ENCODE results near the gene TVP23A.
"Not testable (repeated sequence)": the region's sequence is repeated elsewhere in the genome, so short reads cannot be mapped to it uniquely, and the experiment has no call there.

The TVP23A gene

DNA sequence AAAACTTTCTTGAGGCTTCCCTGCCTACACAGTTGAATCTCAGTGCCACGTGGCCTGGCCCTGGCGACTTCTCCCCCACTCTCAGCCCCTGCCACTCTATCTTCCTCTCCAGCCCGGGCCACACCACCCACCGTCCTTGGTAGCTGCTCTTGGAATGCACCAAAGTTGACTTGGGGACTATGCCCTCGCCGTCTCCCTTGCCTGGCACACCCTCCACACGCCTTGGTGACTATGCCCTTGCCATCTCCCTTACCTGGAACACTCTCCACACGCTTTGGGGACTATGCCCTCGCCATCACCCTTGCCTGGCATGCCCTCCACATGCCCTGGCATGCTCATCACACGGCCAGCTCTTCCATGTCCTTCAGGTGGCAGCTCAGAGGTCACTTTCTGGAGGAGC, 15.5 kb upstream of the TVP23A start:
- no peak for DNase-seq (ENCODE audit: low read depth)
- TF ChIP-seq POLR2A (IDR thresholded peaks at IDR 0.05; ENCODE audit: extremely low read depth, insufficient read length) (no peak), MYC (IDR thresholded peaks at IDR 0.05; ENCODE audit: low read depth, low read length) (no peak)
- TF ChIP-seq, protein P1, sequence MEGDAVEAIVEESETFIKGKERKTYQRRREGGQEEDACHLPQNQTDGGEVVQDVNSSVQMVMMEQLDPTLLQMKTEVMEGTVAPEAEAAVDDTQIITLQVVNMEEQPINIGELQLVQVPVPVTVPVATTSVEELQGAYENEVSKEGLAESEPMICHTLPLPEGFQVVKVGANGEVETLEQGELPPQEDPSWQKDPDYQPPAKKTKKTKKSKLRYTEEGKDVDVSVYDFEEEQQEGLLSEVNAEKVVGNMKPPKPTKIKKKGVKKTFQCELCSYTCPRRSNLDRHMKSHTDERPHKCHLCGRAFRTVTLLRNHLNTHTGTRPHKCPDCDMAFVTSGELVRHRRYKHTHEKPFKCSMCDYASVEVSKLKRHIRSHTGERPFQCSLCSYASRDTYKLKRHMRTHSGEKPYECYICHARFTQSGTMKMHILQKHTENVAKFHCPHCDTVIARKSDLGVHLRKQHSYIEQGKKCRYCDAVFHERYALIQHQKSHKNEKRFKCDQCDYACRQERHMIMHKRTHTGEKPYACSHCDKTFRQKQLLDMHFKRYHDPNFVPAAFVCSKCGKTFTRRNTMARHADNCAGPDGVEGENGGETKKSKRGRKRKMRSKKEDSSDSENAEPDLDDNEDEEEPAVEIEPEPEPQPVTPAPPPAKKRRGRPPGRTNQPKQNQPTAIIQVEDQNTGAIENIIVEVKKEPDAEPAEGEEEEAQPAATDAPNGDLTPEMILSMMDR (IDR thresholded peaks at IDR 0.05; ENCODE audit: low read depth, low read length), result no peak
- TF ChIP-seq, protein P2, sequence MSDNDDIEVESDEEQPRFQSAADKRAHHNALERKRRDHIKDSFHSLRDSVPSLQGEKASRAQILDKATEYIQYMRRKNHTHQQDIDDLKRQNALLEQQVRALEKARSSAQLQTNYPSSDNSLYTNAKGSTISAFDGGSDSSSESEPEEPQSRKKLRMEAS (IDR thresholded peaks at IDR 0.05; ENCODE audit: low read depth, low read length), result no peak
- H3K4me3 ChIP-seq (ENCODE audit: low read depth, low read length), result no peak overlapping the region

DNA sequence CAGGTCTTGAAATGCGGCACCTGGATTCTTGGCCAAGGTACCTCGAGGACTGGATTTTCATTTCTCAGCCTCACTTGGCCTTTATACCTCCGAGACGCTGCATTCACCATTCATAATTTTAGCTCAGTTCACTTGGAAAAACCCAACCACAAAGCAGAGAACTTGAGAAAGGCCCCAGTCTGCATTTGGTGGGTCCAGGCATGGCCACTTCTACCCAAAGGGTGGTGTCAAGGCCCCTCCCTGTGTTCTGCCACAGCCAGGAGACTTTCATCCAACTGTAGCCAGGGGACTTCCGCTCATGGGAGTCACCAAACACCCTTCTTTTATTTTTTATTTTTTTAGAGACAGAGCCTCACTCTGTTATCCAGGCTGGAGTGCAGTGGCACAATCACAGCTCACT, 14.7 kb upstream of the TVP23A start:
- no peak overlapping the region for H3K4me3 ChIP-seq (ENCODE audit: low read depth, low read length)
- no peak for DNase-seq (ENCODE audit: low read depth)
- TF ChIP-seq POLR2A (IDR thresholded peaks at IDR 0.05; ENCODE audit: extremely low read depth, insufficient read length), result no peak
- TF ChIP-seq, protein P2 (IDR thresholded peaks at IDR 0.05; ENCODE audit: low read depth, low read length), result no peak
- TF ChIP-seq MYC (IDR thresholded peaks at IDR 0.05; ENCODE audit: low read depth, low read length), result no peak
- TF ChIP-seq, protein P1 (IDR thresholded peaks at IDR 0.05; ENCODE audit: low read depth, low read length), result no peak

DNA sequence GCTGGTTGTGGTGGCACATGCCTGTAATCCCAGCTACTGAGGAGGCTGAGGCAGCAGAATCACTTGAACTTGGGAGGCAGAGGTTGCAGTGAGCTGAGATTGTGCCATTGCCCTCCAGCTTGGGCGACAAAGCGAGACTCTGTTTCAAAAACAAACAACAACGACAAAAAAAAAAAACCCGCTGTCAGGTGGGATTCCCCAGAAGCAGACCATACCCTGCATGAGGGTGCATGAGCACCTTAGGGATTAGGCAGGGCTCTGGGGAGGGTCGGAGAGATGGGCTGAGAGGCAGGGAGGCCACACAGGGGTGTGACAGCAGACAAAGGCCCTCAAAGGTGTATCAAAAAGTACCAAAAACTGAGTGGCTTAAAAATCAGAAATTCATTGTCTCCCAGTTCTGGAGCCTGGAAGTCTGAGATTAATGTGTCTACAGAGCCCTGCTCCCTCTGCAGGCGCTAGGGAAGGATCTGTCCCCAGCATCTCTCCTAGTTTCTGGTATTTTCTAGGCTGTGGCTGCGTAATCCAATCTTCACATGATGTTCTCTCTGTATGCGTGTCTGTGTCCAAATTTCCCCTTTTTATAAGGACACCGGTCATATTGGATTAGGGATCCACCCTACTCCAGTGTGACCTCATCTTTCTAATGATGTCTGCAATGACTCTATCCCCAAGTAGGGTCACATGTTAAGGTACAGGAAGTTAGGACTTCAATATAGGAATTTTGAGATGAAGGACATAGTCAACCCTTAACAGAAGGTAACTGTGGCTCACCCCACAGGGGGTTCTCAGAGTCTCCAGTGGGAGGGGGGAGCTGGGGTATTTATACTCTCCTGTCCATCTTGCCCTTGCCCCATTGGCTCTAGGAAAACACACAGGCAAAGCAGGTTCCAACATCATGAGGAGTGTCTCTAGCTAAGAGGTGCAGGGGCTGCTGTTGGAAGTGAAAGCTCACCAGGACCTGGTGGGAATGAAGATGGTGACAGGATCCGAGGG, 13.6 kb upstream of the TVP23A start:
- no peak for DNase-seq (ENCODE audit: low read depth)
- TF ChIP-seq MYC (IDR thresholded peaks at IDR 0.05; ENCODE audit: low read depth, low read length) (no peak), POLR2A (IDR thresholded peaks at IDR 0.05; ENCODE audit: extremely low read depth, insufficient read length) (no peak)
- TF ChIP-seq, protein P2 (IDR thresholded peaks at IDR 0.05; ENCODE audit: low read depth, low read length), result no peak
- TF ChIP-seq, protein P1 (IDR thresholded peaks at IDR 0.05; ENCODE audit: low read depth, low read length), result no peak
- H3K4me3 ChIP-seq (ENCODE audit: low read depth, low read length), result no peak overlapping the region

DNA sequence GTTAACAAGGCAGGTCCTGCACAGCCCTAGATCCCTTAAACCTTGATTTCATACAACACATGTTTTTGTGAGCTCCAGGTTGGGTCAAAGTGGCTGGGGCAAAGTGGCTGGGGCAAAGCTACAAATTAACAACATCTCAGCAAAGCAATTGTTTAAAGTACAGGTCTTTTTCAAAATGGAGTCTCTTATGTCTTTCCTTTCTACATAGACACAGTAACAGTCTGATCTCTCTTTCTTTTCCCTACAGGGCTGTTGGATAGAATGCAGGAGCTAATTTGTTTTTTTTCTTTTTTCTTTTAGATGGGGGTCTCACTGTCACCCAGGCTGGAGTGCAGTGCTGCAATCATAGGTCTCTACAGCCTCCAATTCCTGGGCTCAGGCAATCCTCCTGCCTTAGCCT, 11.6 kb upstream of the TVP23A start:
- not testable (repeated sequence) for DNase-seq (ENCODE audit: low read depth); H3K4me3 ChIP-seq (ENCODE audit: low read depth, low read length)

DNA sequence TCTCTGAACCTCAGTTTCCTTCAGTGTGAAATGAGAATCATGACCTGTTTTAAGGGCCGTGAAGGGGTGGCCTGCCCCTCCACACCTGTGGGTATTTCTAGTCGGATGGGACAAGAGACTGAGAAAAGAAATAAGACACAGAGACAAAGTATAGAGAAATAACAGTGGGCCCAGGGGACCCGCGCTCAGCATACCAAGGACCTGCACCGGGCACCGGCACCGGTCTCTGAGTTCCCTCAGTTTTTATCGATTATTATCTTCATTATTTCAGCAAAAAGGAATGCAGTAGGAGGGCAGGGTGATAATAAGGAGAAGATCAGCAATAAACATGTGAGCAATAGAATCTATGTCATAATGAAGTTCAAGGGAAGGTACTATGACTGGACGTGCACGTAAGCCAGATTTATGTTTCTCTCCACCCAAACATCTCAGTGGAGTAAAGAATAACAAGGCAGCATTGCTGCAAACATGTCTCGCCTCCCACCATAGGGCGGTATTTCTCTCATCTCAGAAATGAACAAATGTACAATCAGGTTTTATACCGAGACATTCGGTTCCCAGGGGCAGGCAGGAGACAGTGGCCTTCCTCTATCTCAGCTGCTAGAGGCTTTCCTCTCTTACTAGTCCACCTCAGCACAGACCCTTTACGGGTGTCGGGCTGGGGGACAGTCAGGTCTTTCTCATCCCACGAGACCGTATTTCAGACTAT, 10.9 kb upstream of the TVP23A start:
- not testable (repeated sequence) for DNase-seq (ENCODE audit: low read depth); H3K4me3 ChIP-seq (ENCODE audit: low read depth, low read length)

DNA sequence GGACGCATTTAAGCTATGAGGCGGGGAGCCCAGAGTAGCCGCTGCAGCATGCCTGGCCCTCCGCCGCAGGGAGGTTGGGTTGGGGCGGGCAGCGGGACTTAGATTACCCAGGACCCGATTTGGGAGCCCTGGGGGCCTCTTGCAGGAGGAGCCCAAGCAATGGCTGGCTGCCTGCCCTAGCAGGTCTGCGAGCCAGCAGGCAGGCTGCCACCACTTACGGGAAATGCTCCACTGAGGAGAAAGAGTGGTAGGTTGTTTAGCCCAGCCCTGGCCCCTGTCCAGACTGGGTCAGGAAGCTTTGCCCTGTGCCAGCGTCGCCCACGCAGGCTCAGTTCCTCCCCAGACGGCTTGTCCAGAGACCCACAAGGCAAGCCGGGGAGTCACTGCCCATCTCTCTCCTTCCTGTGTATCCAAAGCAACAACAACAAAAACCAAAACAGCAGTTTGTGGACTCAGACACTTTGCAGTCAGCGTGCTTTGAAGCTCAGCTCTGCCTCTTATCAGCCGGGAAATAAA, 10.3 kb upstream of the TVP23A start:
- TF ChIP-seq MYC (IDR thresholded peaks at IDR 0.05; ENCODE audit: low read depth, low read length) (no peak), POLR2A (IDR thresholded peaks at IDR 0.05; ENCODE audit: extremely low read depth, insufficient read length) (no peak)
- TF ChIP-seq, protein P1 (IDR thresholded peaks at IDR 0.05; ENCODE audit: low read depth, low read length), result no peak
- TF ChIP-seq, protein P2 (IDR thresholded peaks at IDR 0.05; ENCODE audit: low read depth, low read length), result no peak
- no peak overlapping the region for H3K4me3 ChIP-seq (ENCODE audit: low read depth, low read length)
- DNase-seq (ENCODE audit: low read depth), result no peak

Measured in NB4 (cell line).